Cardiac muscle cell (in vitro differentiated cells and primary cell): ENCODE results near the gene NPAS3. TPM values are rescaled to one million over a fixed set of nuclear protein-coding genes. Genes with fewer than 3 reads are reported as not detected.

ENCODE experiments used
- DNase-seq, 2 donors: peaks; one replicate each; pipeline versions ENCODE4 v3.0.0 to v3.0.0-alpha.2; 2010 to 2017; ENCODE audit warnings: low read depth in 1 of 2, low spot score in 1 of 2
- H3K27ac ChIP-seq: fragments of 200-600 bp; sonication (generic); 2 replicates; pipeline ENCODE4 v1.5.1; 2016
- H3K27me3 ChIP-seq: fragments of 200-600 bp; sonication (generic); 2 replicates; pipeline ENCODE4 v1.6.0; 2016; ENCODE audit warnings: control low read depth
- H3K36me3 ChIP-seq: fragments of 200-600 bp; sonication (generic); 2 replicates; pipeline ENCODE4 v1.5.1; 2016; ENCODE audit warnings: control low read depth
- H3K4me1 ChIP-seq: fragments of 200-600 bp; sonication (generic); 2 replicates; pipeline ENCODE4 v1.8.1; 2017; ENCODE audit warnings: low read depth, mild to moderate bottlenecking, mixed run types
- H3K4me3 ChIP-seq: fragments of 200-600 bp; sonication (generic); 2 replicates; pipeline ENCODE4 v1.5.1; 2016; ENCODE audit warnings: mild to moderate bottlenecking
- H3K9me3 ChIP-seq: fragments of 200-600 bp; sonication (generic); 2 replicates; pipeline ENCODE4 v1.5.1; 2017; ENCODE audit warnings: low read depth, mild to moderate bottlenecking, control low read depth
- CTCF ChIP-seq: IDR thresholded peaks from 2 replicates; pipeline ENCODE4 v1.5.1; 2012; ENCODE audit warnings: low read depth, mild to moderate bottlenecking, low read length
- polyA plus RNA-seq: library from polyadenylated mRNA; unstranded; fragments of >200 nt; fragmentation: Nextera tagmentation; extraction: Ambion mirVana; gene quantifications from 2 replicates; pipeline ENCODE4 v1.2.1, GENCODE V29; 2016
- total RNA-seq: library from RNA; depleted of rRNA; stranded (reverse); fragments of >200 nt; gene quantifications from 2 replicates; pipeline ENCODE4 v1.2.3, GENCODE V29; 2016

NPAS3 gene
- total and polyA plus RNA-seq, 2 experiments from 2014 or later, result 0.18 TPM

GRCh38 chr14:33359288-33359881, 420.7 kb downstream of the NPAS3 start:
- no peak overlapping the region for H3K27ac ChIP-seq
- H3K36me3 ChIP-seq, result no peaks in the 10 kb centered on the region
- no peak for TF ChIP-seq CTCF
- H3K4me1 ChIP-seq, result peaks cover 7% of the 10 kb centered on the region
- H3K4me3 ChIP-seq, result no peak overlapping the region
- no peaks in the 10 kb centered on the region for H3K9me3 ChIP-seq
- H3K27me3 ChIP-seq, result no peaks in the 10 kb centered on the region
- DNase-seq, result no peak

GRCh38 chr14:33362934-33363333, 424.3 kb downstream of the NPAS3 start:
- no peak for TF ChIP-seq CTCF
- no peaks in the 10 kb centered on the region for H3K27me3 ChIP-seq
- H3K4me1 ChIP-seq, result peaks cover 10% of the 10 kb centered on the region
- H3K27ac ChIP-seq, result no peak overlapping the region
- no peak for DNase-seq
- H3K36me3 ChIP-seq, result no peaks in the 10 kb centered on the region
- H3K4me3 ChIP-seq, result no peak overlapping the region
- H3K9me3 ChIP-seq, result no peaks in the 10 kb centered on the region

GRCh38 chr14:33363682-33364081, 425.0 kb downstream of the NPAS3 start:
- H3K27ac ChIP-seq, result no peak overlapping the region
- no peak for TF ChIP-seq CTCF

GRCh38 chr14:33364466-33364865, 425.8 kb downstream of the NPAS3 start:
- H3K4me3 ChIP-seq, result no peak overlapping the region
- DNase-seq, result peak in 1 of 2 donors; percentile 15
- peaks cover 10% of the 10 kb centered on the region for H3K4me1 ChIP-seq
- no peaks in the 10 kb centered on the region for H3K9me3 ChIP-seq
- H3K27ac ChIP-seq, result no peak overlapping the region
- H3K27me3 ChIP-seq, result no peaks in the 10 kb centered on the region
- no peak for TF ChIP-seq CTCF
- no peaks in the 10 kb centered on the region for H3K36me3 ChIP-seq

More at GRCh38 chr14:33363682-33364081, 425.0 kb downstream of the NPAS3 start:
- no peaks in the 10 kb centered on the region for H3K27me3 ChIP-seq
- DNase-seq, result peak in 1 of 2 donors; percentile 37
- peaks cover 10% of the 10 kb centered on the region for H3K4me1 ChIP-seq
- no peaks in the 10 kb centered on the region for H3K9me3 ChIP-seq
- no peak overlapping the region for H3K4me3 ChIP-seq
- H3K36me3 ChIP-seq, result no peaks in the 10 kb centered on the region

GRCh38 chr14:33369041-33369440, 430.4 kb downstream of the NPAS3 start:
- Histone ChIP-seq H3K36me3 (no peaks in the 10 kb centered on the region), H3K27me3 (no peaks in the 10 kb centered on the region), H3K27ac (no peak overlapping the region), H3K9me3 (no peaks in the 10 kb centered on the region), H3K4me1 (peaks cover 6% of the 10 kb centered on the region), H3K4me3 (no peak overlapping the region)
- no peak for TF ChIP-seq CTCF
- DNase-seq, result no peak
